ENCODE data around the gene MGP. TPM values are rescaled to one million over a fixed set of nuclear protein-coding genes. Genes with fewer than 3 reads are reported as not detected.

Gene MGP
- total RNA-seq, 5 donors from 2014 or later (not counting 1 experiment from before 2014, with no cell fraction given), result 1.5 to 4.0 (median 2.2) TPM

DNA sequence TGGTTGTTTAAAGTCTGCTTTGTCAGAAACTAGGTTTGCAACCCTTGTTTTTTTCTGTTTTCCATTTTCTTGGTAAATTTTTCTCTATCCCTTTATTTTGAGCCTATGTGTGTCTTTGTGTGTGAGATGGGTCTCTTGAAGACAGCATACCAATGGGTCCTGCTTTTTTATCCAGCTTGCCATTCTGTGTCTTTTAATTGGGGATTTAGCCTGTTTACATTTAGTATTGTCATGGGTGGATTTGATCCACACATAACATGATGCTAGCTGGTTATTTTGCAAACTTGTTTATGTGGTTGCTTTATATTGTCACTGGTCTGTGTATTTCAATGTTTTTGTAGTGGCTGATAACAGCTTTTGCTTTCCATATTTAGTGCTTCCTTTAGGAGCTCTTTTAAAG lies 25.2 kb downstream of the MGP start:
- no peak overlapping the region for H3K27ac Mint-ChIP-seq
- Histone ChIP-seq H3K27me3 (replicated peaks in 1 of 2; ENCODE audit: control insufficient read depth in 2 of 2, extremely low read depth in 1 of 2, insufficient read depth in 2 of 2, low read length in 1 of 2) (no peaks in the 10 kb centered on the region), H3K4me1 (ENCODE audit: control insufficient read depth in 1 of 2, extremely low read depth in 1 of 2, insufficient read depth in 2 of 2, low read length in 2 of 2) (no peaks in the 10 kb centered on the region), H3K27ac (ENCODE audit: low read length) (no peak overlapping the region), H3K9me3 (peaks cover 3% of the 10 kb centered on the region), H3K4me3 (ENCODE audit: control insufficient read depth in 1 of 2, extremely low read depth in 1 of 2, low read length in 1 of 2) (no peak overlapping the region), H3K36me3 (ENCODE audit: control insufficient read depth in 2 of 2, extremely low read depth in 1 of 2, insufficient read depth in 1 of 2, low read length in 1 of 2) (no peaks in the 10 kb centered on the region)
- DNase-seq, result no peak
- peaks cover 8% of the 10 kb centered on the region for H3K36me3 Mint-ChIP-seq
- H3K4me3 Mint-ChIP-seq, result no peak overlapping the region
- no peak for ATAC-seq (replicated peaks in 1 of 4)
- no peaks in the 10 kb centered on the region for H3K27me3 Mint-ChIP-seq
- ChIA-PET CTCF (interaction anchor here (0.9 to 1.0 kb wide), 2 partner anchors 28 to 135 kb away, joined by 3 to 4 read pairs; no protein-coding TSS in a partner anchor), POLR2A (interaction anchor here in 1 of 2 donors (0.6 kb wide), 1 partner anchor 14 kb away, joined by 3 read pairs; no protein-coding TSS in a partner anchor)
- no peaks in the 10 kb centered on the region for H3K4me1 Mint-ChIP-seq
- peaks cover 5 to 22% (median 12%) of the 10 kb centered on the region in 3 donors for H3K9me3 Mint-ChIP-seq

DNA sequence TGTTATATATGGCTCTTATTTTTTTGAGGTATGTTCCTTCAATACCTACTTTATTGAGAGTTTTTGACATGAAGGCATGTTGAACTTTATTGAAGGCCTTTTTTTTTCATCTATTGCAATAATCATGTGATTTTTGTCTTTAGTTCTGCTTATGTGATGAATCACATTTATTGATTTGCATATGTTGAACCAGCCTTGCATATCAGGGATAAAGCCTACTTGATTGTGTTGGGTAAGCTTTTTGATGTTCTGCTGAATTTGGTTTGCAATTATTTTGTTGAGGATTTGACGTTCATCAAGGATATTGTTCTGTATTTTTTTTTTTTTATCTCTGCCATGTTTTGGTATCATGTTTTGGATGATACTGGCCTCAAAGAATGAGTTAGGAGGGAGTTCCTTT lies 27.1 kb downstream of the MGP start:
- H3K4me3 Mint-ChIP-seq, result no peak overlapping the region
- peaks cover 8% of the 10 kb centered on the region for H3K36me3 Mint-ChIP-seq
- POLR2A ChIA-PET, result interaction anchor here in 1 of 2 donors (0.6 kb wide), 1 partner anchor 156 kb away, joined by 3 read pairs; no protein-coding TSS in a partner anchor
- no peaks in the 10 kb centered on the region for H3K27me3 ChIP-seq (replicated peaks in 1 of 2; ENCODE audit: control insufficient read depth in 2 of 2, extremely low read depth in 1 of 2, insufficient read depth in 2 of 2, low read length in 1 of 2)
- H3K9me3 ChIP-seq, result peaks cover 3% of the 10 kb centered on the region
- no peaks in the 10 kb centered on the region for H3K36me3 ChIP-seq (ENCODE audit: control insufficient read depth in 2 of 2, extremely low read depth in 1 of 2, insufficient read depth in 1 of 2, low read length in 1 of 2)
- no peaks in the 10 kb centered on the region for H3K4me1 Mint-ChIP-seq
- H3K27me3 Mint-ChIP-seq, result no peaks in the 10 kb centered on the region
- H3K27ac Mint-ChIP-seq, result no peak overlapping the region
- ATAC-seq (replicated peaks in 1 of 4) (no peak), DNase-seq (no peak)
- no CpG with 5 or more reads among the region's 1 CpG for WGBS (ENCODE audit: insufficient coverage)
- CTCF ChIA-PET, result interaction anchor here in 1 of 2 donors (0.7 kb wide), 2 partner anchors 63 to 1158 kb away, joined by 3 to 4 read pairs; no protein-coding TSS in a partner anchor
- H3K4me3 ChIP-seq (ENCODE audit: control insufficient read depth in 1 of 2, extremely low read depth in 1 of 2, low read length in 1 of 2), result no peak overlapping the region
- no peaks in the 10 kb centered on the region for H3K4me1 ChIP-seq (ENCODE audit: control insufficient read depth in 1 of 2, extremely low read depth in 1 of 2, insufficient read depth in 2 of 2, low read length in 2 of 2)
- H3K27ac ChIP-seq (ENCODE audit: low read length), result no peak overlapping the region
- H3K9me3 Mint-ChIP-seq, result peaks cover 5 to 22% (median 12%) of the 10 kb centered on the region in 3 donors

DNA sequence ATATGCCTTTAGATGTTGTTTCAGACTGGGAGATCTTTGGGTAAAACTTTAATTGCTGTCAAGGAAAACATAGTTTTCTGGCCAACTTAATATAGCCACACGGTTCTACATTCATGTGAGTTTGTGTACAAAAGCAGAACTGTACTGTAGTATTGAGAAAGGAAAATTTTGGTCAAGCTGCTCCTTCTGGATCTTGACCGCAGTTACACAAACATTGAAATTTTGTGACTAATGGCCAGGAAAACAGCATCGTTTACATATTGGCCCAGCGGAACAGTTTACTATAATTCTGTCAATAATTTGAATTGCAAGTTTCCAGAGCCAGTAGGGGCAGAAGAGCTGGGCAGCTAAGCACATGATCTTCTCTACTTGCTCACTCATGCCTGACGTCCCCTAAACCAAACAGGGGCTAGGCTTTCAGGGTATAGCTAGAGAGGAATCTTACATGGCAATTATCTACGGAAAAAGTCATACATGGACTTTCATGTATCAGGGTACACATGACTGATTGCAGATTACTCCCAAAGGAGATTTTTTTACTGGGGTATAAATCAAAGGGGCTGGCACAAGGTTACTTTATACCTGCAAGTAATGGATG lies 31.0 kb downstream of the MGP start:
- Histone ChIP-seq H3K27ac (ENCODE audit: low read length) (no peak overlapping the region), H3K4me3 (ENCODE audit: control insufficient read depth in 1 of 2, extremely low read depth in 1 of 2, low read length in 1 of 2) (no peak overlapping the region), H3K4me1 (ENCODE audit: control insufficient read depth in 1 of 2, extremely low read depth in 1 of 2, insufficient read depth in 2 of 2, low read length in 2 of 2) (no peaks in the 10 kb centered on the region), H3K36me3 (ENCODE audit: control insufficient read depth in 2 of 2, extremely low read depth in 1 of 2, insufficient read depth in 1 of 2, low read length in 1 of 2) (no peaks in the 10 kb centered on the region), H3K27me3 (replicated peaks in 1 of 2; ENCODE audit: control insufficient read depth in 2 of 2, extremely low read depth in 1 of 2, insufficient read depth in 2 of 2, low read length in 1 of 2) (no peaks in the 10 kb centered on the region), H3K9me3 (peaks cover under 1% of the 10 kb centered on the region)
- ChIA-PET POLR2A (interaction anchor here in 1 of 2 donors (0.6 kb wide), 1 partner anchor 868 kb away, joined by 8 read pairs; no protein-coding TSS in a partner anchor), CTCF (no interaction called here)
- no peaks in the 10 kb centered on the region for H3K27me3 Mint-ChIP-seq
- no peak overlapping the region for H3K4me3 Mint-ChIP-seq
- peaks cover 5 to 13% (median 6%) of the 10 kb centered on the region in 3 donors for H3K9me3 Mint-ChIP-seq
- H3K4me1 Mint-ChIP-seq, result no peaks in the 10 kb centered on the region
- no peak overlapping the region for H3K27ac Mint-ChIP-seq
- ATAC-seq (replicated peaks in 1 of 4) (no peak), DNase-seq (no peak)
- H3K36me3 Mint-ChIP-seq, result peaks cover 3% of the 10 kb centered on the region
- WGBS (ENCODE audit: insufficient coverage), result 93% methylated on average over 4 of the region's 6 CpGs

DNA sequence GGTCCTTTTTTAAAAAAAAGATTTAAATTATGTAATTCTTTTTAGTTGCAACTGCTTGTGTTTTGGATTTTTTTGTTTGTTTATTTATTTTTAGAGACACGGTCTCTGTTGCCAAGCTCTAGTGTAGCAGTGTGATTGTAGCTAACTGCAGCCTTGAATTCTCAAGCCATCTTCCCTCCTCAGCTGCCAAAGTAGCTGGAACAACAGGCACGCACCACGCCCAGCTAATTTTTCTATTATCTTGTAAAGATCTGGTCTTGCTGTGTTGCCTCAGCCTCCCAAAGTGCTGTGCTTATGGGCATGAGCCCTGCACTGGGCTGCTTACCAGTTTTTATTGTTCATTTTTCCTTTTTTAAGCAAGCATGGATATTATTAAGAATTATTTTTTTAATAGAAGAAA lies 31.7 kb downstream of the MGP start:
- Mint-ChIP-seq H3K27me3 (no peaks in the 10 kb centered on the region), H3K4me3 (no peak overlapping the region), H3K36me3 (no peaks in the 10 kb centered on the region), H3K27ac (no peak overlapping the region), H3K4me1 (no peaks in the 10 kb centered on the region), H3K9me3 (peaks cover 0 to 7% (median 0%) of the 10 kb centered on the region in 3 donors)
- H3K4me1 ChIP-seq (ENCODE audit: control insufficient read depth in 1 of 2, extremely low read depth in 1 of 2, insufficient read depth in 2 of 2, low read length in 2 of 2), result no peaks in the 10 kb centered on the region
- no peaks in the 10 kb centered on the region for H3K9me3 ChIP-seq
- H3K27ac ChIP-seq (ENCODE audit: low read length), result no peak overlapping the region
- ATAC-seq (replicated peaks in 1 of 4) (no peak), DNase-seq (no peak)
- ChIA-PET POLR2A (no interaction called here), CTCF (no interaction called here)
- H3K36me3 ChIP-seq (ENCODE audit: control insufficient read depth in 2 of 2, extremely low read depth in 1 of 2, insufficient read depth in 1 of 2, low read length in 1 of 2), result no peaks in the 10 kb centered on the region
- 88% methylated on average over 2 of the region's 3 CpGs for WGBS (ENCODE audit: insufficient coverage)
- H3K27me3 ChIP-seq (replicated peaks in 1 of 2; ENCODE audit: control insufficient read depth in 2 of 2, extremely low read depth in 1 of 2, insufficient read depth in 2 of 2, low read length in 1 of 2), result no peaks in the 10 kb centered on the region
- H3K4me3 ChIP-seq (ENCODE audit: control insufficient read depth in 1 of 2, extremely low read depth in 1 of 2, low read length in 1 of 2), result no peak overlapping the region

DNA sequence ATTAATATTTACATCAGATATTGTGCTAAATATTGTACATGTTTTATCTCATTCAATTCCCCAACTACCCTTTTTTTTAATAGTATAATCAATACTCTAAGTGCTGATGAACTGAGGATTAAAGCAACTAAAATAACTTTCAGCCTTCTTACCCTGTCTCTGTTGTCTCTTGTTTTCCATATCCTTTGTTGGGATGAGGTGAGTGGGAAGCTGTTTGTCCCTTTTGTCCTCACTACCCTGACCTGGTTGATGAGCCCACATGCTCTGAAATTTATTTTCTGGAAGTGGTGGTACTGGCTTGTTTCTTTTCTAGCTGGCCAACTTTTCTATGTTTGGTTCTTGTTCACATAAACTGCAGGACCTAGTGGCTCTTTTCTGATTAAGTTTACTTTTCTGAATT lies 32.8 kb downstream of the MGP start:
- no peaks in the 10 kb centered on the region for H3K36me3 ChIP-seq (ENCODE audit: control insufficient read depth in 2 of 2, extremely low read depth in 1 of 2, insufficient read depth in 1 of 2, low read length in 1 of 2)
- H3K27me3 Mint-ChIP-seq, result no peaks in the 10 kb centered on the region
- CTCF ChIA-PET, result interaction anchor here in 1 of 2 donors (0.5 to 2.7 kb wide), 2 partner anchors 53 to 143 kb away, joined by 4 to 10 read pairs; no protein-coding TSS in a partner anchor
- no peaks in the 10 kb centered on the region for H3K36me3 Mint-ChIP-seq
- no peak overlapping the region for H3K4me3 Mint-ChIP-seq
- H3K27me3 ChIP-seq (replicated peaks in 1 of 2; ENCODE audit: control insufficient read depth in 2 of 2, extremely low read depth in 1 of 2, insufficient read depth in 2 of 2, low read length in 1 of 2), result no peaks in the 10 kb centered on the region
- no peak overlapping the region for H3K4me3 ChIP-seq (ENCODE audit: control insufficient read depth in 1 of 2, extremely low read depth in 1 of 2, low read length in 1 of 2)
- H3K27ac Mint-ChIP-seq, result no peak overlapping the region
- H3K9me3 Mint-ChIP-seq, result peaks cover 0 to 7% (median 0%) of the 10 kb centered on the region in 3 donors
- DNase-seq, result no peak
- no peaks in the 10 kb centered on the region for H3K4me1 ChIP-seq (ENCODE audit: control insufficient read depth in 1 of 2, extremely low read depth in 1 of 2, insufficient read depth in 2 of 2, low read length in 2 of 2)
- H3K9me3 ChIP-seq, result no peaks in the 10 kb centered on the region
- no peaks in the 10 kb centered on the region for H3K4me1 Mint-ChIP-seq
- H3K27ac ChIP-seq (ENCODE audit: low read length), result no peak overlapping the region
- ATAC-seq (replicated peaks in 1 of 4), result no peak
- POLR2A ChIA-PET, result interaction anchor here in 1 of 2 donors (0.7 kb wide), 1 partner anchor 867 kb away, joined by 3 read pairs; no protein-coding TSS in a partner anchor

DNA sequence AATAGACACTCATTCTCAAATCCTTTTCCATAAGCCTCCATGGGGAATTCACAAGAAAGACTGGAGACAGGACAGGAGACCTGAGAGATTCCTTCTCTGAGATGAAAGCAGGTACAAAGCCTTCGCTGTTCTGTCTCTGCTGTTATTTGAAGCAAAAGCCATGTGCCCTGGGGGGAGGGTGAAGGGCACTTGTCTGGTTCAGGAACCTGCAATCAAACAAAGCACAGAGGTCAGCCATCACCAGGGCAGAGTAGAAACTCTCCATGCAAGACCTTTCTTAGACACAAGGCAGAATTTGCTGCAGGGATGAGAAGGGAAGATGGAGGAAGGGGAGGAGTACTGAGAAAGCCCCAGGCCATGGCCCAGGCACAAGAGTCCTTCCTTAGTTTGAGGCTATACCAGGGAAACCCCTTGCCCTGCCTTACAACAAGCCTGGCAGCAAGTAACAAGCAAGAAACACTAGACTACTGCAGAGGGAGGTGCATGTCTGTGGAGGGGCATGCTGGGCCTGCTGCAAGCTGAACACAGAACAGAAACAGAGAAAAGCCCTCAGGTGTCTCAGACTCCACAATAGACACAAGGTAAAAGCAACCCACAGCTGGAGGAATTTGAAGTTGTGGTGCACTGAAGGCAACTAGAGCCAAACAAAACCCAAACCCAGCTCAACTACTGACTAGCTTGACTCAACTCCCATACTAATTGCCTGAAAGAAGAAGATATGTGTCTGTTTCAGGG lies 34.6 kb downstream of the MGP start:
- Histone ChIP-seq H3K36me3 (ENCODE audit: control insufficient read depth in 2 of 2, extremely low read depth in 1 of 2, insufficient read depth in 1 of 2, low read length in 1 of 2) (no peaks in the 10 kb centered on the region), H3K27me3 (replicated peaks in 1 of 2; ENCODE audit: control insufficient read depth in 2 of 2, extremely low read depth in 1 of 2, insufficient read depth in 2 of 2, low read length in 1 of 2) (no peaks in the 10 kb centered on the region), H3K4me3 (ENCODE audit: control insufficient read depth in 1 of 2, extremely low read depth in 1 of 2, low read length in 1 of 2) (no peak overlapping the region), H3K27ac (ENCODE audit: low read length) (no peak overlapping the region), H3K9me3 (no peaks in the 10 kb centered on the region), H3K4me1 (ENCODE audit: control insufficient read depth in 1 of 2, extremely low read depth in 1 of 2, insufficient read depth in 2 of 2, low read length in 2 of 2) (peaks cover 0 to 2% of the 10 kb centered on the region in 2 experiments)
- Mint-ChIP-seq H3K4me1 (peaks cover 2 to 5% (median 5%) of the 10 kb centered on the region in 3 donors), H3K9me3 (no peaks in the 10 kb centered on the region), H3K4me3 (no peak overlapping the region), H3K27me3 (no peaks in the 10 kb centered on the region), H3K36me3 (no peaks in the 10 kb centered on the region), H3K27ac (no peak overlapping the region)
- no CpG with 5 or more reads among the region's 1 CpG for WGBS (ENCODE audit: insufficient coverage)
- ChIA-PET POLR2A (no interaction called here), CTCF (interaction anchor here in 1 of 2 donors (2.7 kb wide), 1 partner anchor 145 kb away, joined by 10 read pairs; no protein-coding TSS in a partner anchor)
- ATAC-seq (replicated peaks in 1 of 4), result no peak
- DNase-seq, result no peak

All from T-cell (primary cell).